Measurements from ENCODE around the gene NOTCH1.

The NOTCH1 gene

GRCh38 chr9:136517012-136517743 is 28.7 kb downstream of the NOTCH1 start:
- H3K27me3 ChIP-seq (ENCODE audit: low read depth, low read length) = no peaks in the 10 kb centered on the region
- H3K9ac ChIP-seq (ENCODE audit: low read length) = no peak overlapping the region
- H3K36me3 ChIP-seq (replicated peaks; ENCODE audit: low read depth, low read length) = peaks cover 40% of the 10 kb centered on the region
- no peak overlapping the region for H3K4me3 ChIP-seq (ENCODE audit: low read length)
- no peak overlapping the region for H3K4me2 ChIP-seq (ENCODE audit: low read length)
- no peak overlapping the region for H2AFZ ChIP-seq (ENCODE audit: low read depth, low read length)
- H3K27ac ChIP-seq (ENCODE audit: low read length) = no peak overlapping the region
- peaks cover 27% of the 10 kb centered on the region for H4K20me1 ChIP-seq (ENCODE audit: insufficient read depth, low read length)
- TF ChIP-seq EZH2phosphoT487 (IDR thresholded peaks at IDR 0.05; ENCODE audit: low read depth) = no peak
- TF ChIP-seq, protein P1, sequence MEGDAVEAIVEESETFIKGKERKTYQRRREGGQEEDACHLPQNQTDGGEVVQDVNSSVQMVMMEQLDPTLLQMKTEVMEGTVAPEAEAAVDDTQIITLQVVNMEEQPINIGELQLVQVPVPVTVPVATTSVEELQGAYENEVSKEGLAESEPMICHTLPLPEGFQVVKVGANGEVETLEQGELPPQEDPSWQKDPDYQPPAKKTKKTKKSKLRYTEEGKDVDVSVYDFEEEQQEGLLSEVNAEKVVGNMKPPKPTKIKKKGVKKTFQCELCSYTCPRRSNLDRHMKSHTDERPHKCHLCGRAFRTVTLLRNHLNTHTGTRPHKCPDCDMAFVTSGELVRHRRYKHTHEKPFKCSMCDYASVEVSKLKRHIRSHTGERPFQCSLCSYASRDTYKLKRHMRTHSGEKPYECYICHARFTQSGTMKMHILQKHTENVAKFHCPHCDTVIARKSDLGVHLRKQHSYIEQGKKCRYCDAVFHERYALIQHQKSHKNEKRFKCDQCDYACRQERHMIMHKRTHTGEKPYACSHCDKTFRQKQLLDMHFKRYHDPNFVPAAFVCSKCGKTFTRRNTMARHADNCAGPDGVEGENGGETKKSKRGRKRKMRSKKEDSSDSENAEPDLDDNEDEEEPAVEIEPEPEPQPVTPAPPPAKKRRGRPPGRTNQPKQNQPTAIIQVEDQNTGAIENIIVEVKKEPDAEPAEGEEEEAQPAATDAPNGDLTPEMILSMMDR (IDR thresholded peaks at IDR 0.05; ENCODE audit: low read depth, low read length) = no peak
- H3K9me3 ChIP-seq (ENCODE audit: insufficient read depth, low read length) = no peaks in the 10 kb centered on the region
- H3K79me2 ChIP-seq (ENCODE audit: low read length) = 0 out of 2 replicates have a peak, but pooled peaks cover 3% of the 10 kb centered on the region
- peaks cover 15% of the 10 kb centered on the region for H3K4me1 ChIP-seq (ENCODE audit: low read length)

GRCh38 chr9:136516191-136516654 is 29.6 kb downstream of the NOTCH1 start:
- H4K20me1 ChIP-seq (ENCODE audit: insufficient read depth, low read length) = peaks cover 21% of the 10 kb centered on the region
- TF ChIP-seq, protein P1 (IDR thresholded peaks at IDR 0.05; ENCODE audit: low read depth, low read length) = no peak
- TF ChIP-seq EZH2phosphoT487 (IDR thresholded peaks at IDR 0.05; ENCODE audit: low read depth) = no peak
- peaks cover 15% of the 10 kb centered on the region for H3K4me1 ChIP-seq (ENCODE audit: low read length)
- no peak overlapping the region for H3K4me3 ChIP-seq (ENCODE audit: low read length)
- 0 out of 2 replicates have a peak, but pooled peaks cover 3% of the 10 kb centered on the region for H3K79me2 ChIP-seq (ENCODE audit: low read length)
- no peak overlapping the region for H3K4me2 ChIP-seq (ENCODE audit: low read length)
- peaks cover 46% of the 10 kb centered on the region for H3K36me3 ChIP-seq (replicated peaks; ENCODE audit: low read depth, low read length)
- H3K9ac ChIP-seq (ENCODE audit: low read length) = no peak overlapping the region
- no peaks in the 10 kb centered on the region for H3K9me3 ChIP-seq (ENCODE audit: insufficient read depth, low read length)
- H2AFZ ChIP-seq (ENCODE audit: low read depth, low read length) = no peak overlapping the region
- H3K27ac ChIP-seq (ENCODE audit: low read length) = no peak overlapping the region
- no peaks in the 10 kb centered on the region for H3K27me3 ChIP-seq (ENCODE audit: low read depth, low read length)

GRCh38 chr9:136515276-136515675 is 30.6 kb downstream of the NOTCH1 start:
- Histone ChIP-seq H3K4me3 (ENCODE audit: low read length) (no peak overlapping the region), H3K27me3 (ENCODE audit: low read depth, low read length) (no peaks in the 10 kb centered on the region), H3K9me3 (ENCODE audit: insufficient read depth, low read length) (no peaks in the 10 kb centered on the region), H2AFZ (ENCODE audit: low read depth, low read length) (no peak overlapping the region), H3K79me2 (ENCODE audit: low read length) (no peaks in the 10 kb centered on the region), H3K4me1 (ENCODE audit: low read length) (peaks cover 8% of the 10 kb centered on the region), H3K4me2 (ENCODE audit: low read length) (no peak overlapping the region), H4K20me1 (ENCODE audit: insufficient read depth, low read length) (peaks cover 12% of the 10 kb centered on the region), H3K9ac (ENCODE audit: low read length) (no peak overlapping the region), H3K36me3 (replicated peaks; ENCODE audit: low read depth, low read length) (peaks cover 48% of the 10 kb centered on the region), H3K27ac (ENCODE audit: low read length) (no peak overlapping the region)
- TF ChIP-seq, protein P1 (IDR thresholded peaks at IDR 0.05; ENCODE audit: low read depth, low read length) = no peak
- no peak for TF ChIP-seq EZH2phosphoT487 (IDR thresholded peaks at IDR 0.05; ENCODE audit: low read depth)

DNA sequence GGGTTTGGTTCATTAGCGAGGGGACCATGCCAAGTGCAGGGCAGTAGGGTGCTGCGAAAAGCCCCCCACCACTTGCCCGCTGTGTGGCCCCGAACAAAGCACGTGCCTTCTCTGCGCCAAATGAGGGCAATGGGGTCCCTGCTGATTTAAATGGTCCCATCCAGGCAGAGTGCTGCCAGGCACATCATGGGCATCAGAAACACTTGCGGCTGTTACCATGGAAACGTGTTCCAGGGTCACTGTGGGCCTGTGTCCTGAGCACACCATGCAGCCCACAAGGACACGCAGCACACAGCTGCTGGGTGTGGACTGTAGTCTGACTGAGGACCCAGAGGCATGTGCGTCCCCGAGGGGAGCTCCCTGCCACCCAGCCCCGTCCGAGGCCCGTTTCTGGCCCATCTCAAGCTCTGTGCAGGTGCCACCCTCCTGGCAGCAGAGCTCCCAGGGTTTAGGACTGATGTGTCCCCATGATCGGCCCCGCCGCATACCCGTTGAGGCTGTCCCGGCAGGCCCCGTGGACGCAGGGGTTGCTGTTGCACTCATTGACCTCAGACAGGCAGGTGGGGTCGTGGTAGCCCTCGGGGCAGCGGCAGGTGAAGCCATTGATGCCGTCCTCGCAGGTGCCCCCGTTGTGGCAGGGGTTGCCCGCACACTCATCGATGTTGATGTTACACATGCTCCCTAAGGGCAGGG is 31.7 kb downstream of the NOTCH1 start:
- Histone ChIP-seq H3K4me3 (ENCODE audit: low read length) (no peak overlapping the region), H3K4me1 (ENCODE audit: low read length) (no peaks in the 10 kb centered on the region), H3K9me3 (ENCODE audit: insufficient read depth, low read length) (no peaks in the 10 kb centered on the region), H3K27ac (ENCODE audit: low read length) (no peak overlapping the region), H3K4me2 (ENCODE audit: low read length) (no peak overlapping the region), H3K9ac (ENCODE audit: low read length) (no peak overlapping the region), H2AFZ (ENCODE audit: low read depth, low read length) (no peak overlapping the region), H3K27me3 (ENCODE audit: low read depth, low read length) (no peaks in the 10 kb centered on the region), H4K20me1 (ENCODE audit: insufficient read depth, low read length) (peaks cover 3% of the 10 kb centered on the region; the same call in 1 of the 2 replicates), H3K36me3 (replicated peaks; ENCODE audit: low read depth, low read length) (peaks cover 45% of the 10 kb centered on the region), H3K79me2 (ENCODE audit: low read length) (no peaks in the 10 kb centered on the region)
- TF ChIP-seq, protein P1 (IDR thresholded peaks at IDR 0.05; ENCODE audit: low read depth, low read length) = no peak
- TF ChIP-seq EZH2phosphoT487 (IDR thresholded peaks at IDR 0.05; ENCODE audit: low read depth) = no peak
